Activated CD8-positive, alpha-beta T cell treated with anti-CD3 and anti-CD28 coated beads for 36 hours (primary cell): ENCODE data around the gene TMEM54. TPM values are rescaled to one million over a fixed set of nuclear protein-coding genes. Genes with fewer than 3 reads are reported as not detected.

Experiments used
- ATAC-seq: fragments of 200-7000 bp; cut with Tn5 transposase; one replicate; pipeline ENCODE4 v1.10.0; 2021; ENCODE audit warnings: mild to moderate bottlenecking, moderate library complexity
- CTCF ChIA-PET: fragments of 350-600 bp; sonication (Branson Sonifier 250); formaldehyde crosslinking; loops from one replicate; lab custom pipeline; 2021; ENCODE audit warnings: antibody characterized with exemption; lab: Charles Lee
- POLR2A ChIA-PET: fragments of 350-600 bp; sonication (Branson Sonifier 250); formaldehyde crosslinking; loops from one replicate; lab custom pipeline; 2021; ENCODE audit warnings: antibody characterized with exemption; lab: Charles Lee
- DNase-seq: peaks from one replicate; pipeline ENCODE4 v3.0.0-alpha.2; 2020
- H3K27ac Mint-ChIP-seq: one replicate; pipeline ENCODE4 v1.8.0; 2021; ENCODE audit warnings: mild to moderate bottlenecking, mixed read lengths
- H3K27me3 Mint-ChIP-seq: one replicate; pipeline ENCODE4 v1.8.0; 2021; ENCODE audit warnings: mixed read lengths
- H3K36me3 Mint-ChIP-seq: one replicate; pipeline ENCODE4 v1.8.0; 2021; ENCODE audit warnings: low read depth, mixed read lengths
- H3K4me1 Mint-ChIP-seq: one replicate; pipeline ENCODE4 v1.8.0; 2021; ENCODE audit warnings: low read depth, mixed read lengths
- H3K4me3 Mint-ChIP-seq: one replicate; pipeline ENCODE4 v1.8.0; 2021; ENCODE audit warnings: mild to moderate bottlenecking, moderate library complexity, mixed read lengths
- H3K9me3 Mint-ChIP-seq: one replicate; pipeline ENCODE4 v1.8.0; 2021; ENCODE audit warnings: mixed read lengths
- intact Hi-C: fragments of 100-400 bp; cut with micrococcal nuclease; formaldehyde crosslinking; loops from one replicate; pipeline ENCODE4 v1.10.0; 2022
- total RNA-seq, 2 experiments: library from RNA; stranded (reverse); gene quantifications; one replicate each; pipeline ENCODE4 v1.2.3, GENCODE V29; 2021
- TF ChIP-seq, protein P1 (sequence below): fragments of 200-600 bp; IDR thresholded peaks from one replicate; pipeline ENCODE4 v1.8.0; 2022; ENCODE audit warnings: antibody characterized with exemption, mild to moderate bottlenecking

Gene TMEM54
- total RNA-seq, 2 experiments from 2014 or later, result 1.3 to 1.9 TPM

- Mint-ChIP-seq H3K9me3 (no peaks in the 10 kb centered on the region), H3K4me3 (no peak overlapping the region), H3K36me3 (no peaks in the 10 kb centered on the region), H3K4me1 (no peaks in the 10 kb centered on the region), H3K27me3 (peaks cover 40% of the 10 kb centered on the region), H3K27ac (no peak overlapping the region)
- TF ChIP-seq, protein P1, sequence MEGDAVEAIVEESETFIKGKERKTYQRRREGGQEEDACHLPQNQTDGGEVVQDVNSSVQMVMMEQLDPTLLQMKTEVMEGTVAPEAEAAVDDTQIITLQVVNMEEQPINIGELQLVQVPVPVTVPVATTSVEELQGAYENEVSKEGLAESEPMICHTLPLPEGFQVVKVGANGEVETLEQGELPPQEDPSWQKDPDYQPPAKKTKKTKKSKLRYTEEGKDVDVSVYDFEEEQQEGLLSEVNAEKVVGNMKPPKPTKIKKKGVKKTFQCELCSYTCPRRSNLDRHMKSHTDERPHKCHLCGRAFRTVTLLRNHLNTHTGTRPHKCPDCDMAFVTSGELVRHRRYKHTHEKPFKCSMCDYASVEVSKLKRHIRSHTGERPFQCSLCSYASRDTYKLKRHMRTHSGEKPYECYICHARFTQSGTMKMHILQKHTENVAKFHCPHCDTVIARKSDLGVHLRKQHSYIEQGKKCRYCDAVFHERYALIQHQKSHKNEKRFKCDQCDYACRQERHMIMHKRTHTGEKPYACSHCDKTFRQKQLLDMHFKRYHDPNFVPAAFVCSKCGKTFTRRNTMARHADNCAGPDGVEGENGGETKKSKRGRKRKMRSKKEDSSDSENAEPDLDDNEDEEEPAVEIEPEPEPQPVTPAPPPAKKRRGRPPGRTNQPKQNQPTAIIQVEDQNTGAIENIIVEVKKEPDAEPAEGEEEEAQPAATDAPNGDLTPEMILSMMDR, result no peak
- POLR2A ChIA-PET, result no interaction called here
- CTCF ChIA-PET, result no interaction called here
- intact Hi-C loops, result no loop called here
- ATAC-seq, result no peak
- DNase-seq, result no peak
These were observed 17.7 kb downstream of the TMEM54 start for GRCh38 chr1:32883338-32884031.

DNA sequence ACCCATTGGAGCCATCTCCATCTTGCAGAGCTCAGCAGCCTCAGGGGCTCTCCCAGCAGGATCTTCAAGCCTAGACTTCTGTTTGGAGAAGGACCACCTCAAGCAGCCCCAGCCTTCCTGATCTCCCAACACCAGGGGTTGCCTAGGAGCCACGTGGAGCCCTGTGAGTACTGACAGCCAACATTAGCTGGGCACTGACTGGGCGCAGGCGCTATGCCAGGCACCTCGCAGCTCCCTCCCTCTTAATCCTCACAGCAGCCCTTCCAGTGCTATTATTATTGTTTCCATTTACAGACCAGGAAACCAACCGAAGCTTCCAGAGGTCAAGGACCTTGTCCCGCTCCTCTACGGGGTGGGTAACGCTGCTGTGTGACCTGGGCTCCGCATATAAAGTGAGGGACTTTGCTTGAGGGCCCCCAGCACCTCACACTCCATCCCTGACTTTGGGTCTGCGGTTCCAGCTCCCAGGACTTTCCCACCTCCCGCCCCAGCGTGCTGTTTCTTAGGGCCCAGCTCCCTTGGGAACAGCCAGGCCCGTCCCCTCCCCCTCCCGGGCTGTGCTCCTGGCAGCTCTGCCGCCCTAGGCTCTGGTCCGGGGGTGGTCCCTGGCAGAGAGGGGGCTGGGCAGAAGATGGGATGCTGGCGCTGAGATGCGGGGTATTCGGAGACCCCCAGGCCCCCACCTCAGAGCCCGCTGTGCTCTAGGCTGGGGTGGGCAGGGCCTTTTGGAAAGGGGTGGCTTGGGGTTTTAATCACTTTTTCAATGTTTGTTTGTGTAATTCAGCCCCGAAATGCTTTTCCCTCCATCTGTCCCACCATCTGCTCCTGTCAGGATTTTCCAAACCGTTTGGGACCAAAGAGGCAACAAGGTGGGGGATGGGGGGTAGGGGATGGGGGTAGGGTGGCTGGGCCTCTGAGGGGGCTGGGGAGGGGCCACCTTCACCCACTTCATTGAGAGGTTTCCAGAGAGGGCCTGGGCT, 19.0 kb downstream of the TMEM54 start:
- ATAC-seq, result no peak
- ChIA-PET POLR2A (interaction anchor here (0.6 to 1.1 kb wide), 2 partner anchors 11 to 103 kb away, joined by 3 to 4 read pairs; no protein-coding TSS in a partner anchor), CTCF (interaction anchor here (0.7 to 1.8 kb wide), 4 partner anchors 9 to 13 kb away, joined by 3 to 6 read pairs (median 4); no protein-coding TSS in a partner anchor)
- Mint-ChIP-seq H3K27me3 (peaks cover 37% of the 10 kb centered on the region), H3K4me1 (no peaks in the 10 kb centered on the region), H3K4me3 (no peak overlapping the region), H3K27ac (no peak overlapping the region), H3K9me3 (no peaks in the 10 kb centered on the region), H3K36me3 (no peaks in the 10 kb centered on the region)
- intact Hi-C loops, result no loop called here
- no peak for DNase-seq
- TF ChIP-seq, protein P1, result no peak

GRCh38 chr1:32881291-32881690, 19.9 kb downstream of the TMEM54 start:
- Mint-ChIP-seq H3K9me3 (no peaks in the 10 kb centered on the region), H3K27me3 (peaks cover 32% of the 10 kb centered on the region), H3K4me1 (no peaks in the 10 kb centered on the region), H3K4me3 (no peak overlapping the region), H3K27ac (no peak overlapping the region), H3K36me3 (no peaks in the 10 kb centered on the region)
- TF ChIP-seq, protein P1, result no peak
- no peak for ATAC-seq
- intact Hi-C loops, result no loop called here
- ChIA-PET POLR2A (interaction anchor here (1.1 kb wide), 1 partner anchor 12 kb away, joined by 3 read pairs; no protein-coding TSS in a partner anchor), CTCF (interaction anchor here (1.0 to 1.8 kb wide), 5 partner anchors 8 to 169 kb away, joined by 4 to 6 read pairs (median 5); no protein-coding TSS in a partner anchor)
- DNase-seq, result no peak

- H3K4me3 Mint-ChIP-seq, result no peak overlapping the region
- H3K27ac Mint-ChIP-seq, result no peak overlapping the region
- TF ChIP-seq, protein P1, result no peak
- intact Hi-C loops, result no loop called here
- DNase-seq, result no peak
- peaks cover 28% of the 10 kb centered on the region for H3K27me3 Mint-ChIP-seq
- no peaks in the 10 kb centered on the region for H3K4me1 Mint-ChIP-seq
- no peak for ATAC-seq
- H3K36me3 Mint-ChIP-seq, result no peaks in the 10 kb centered on the region
- POLR2A ChIA-PET, result interaction anchor here (0.9 to 1.0 kb wide), 2 partner anchors 55 to 248 kb away, joined by 3 read pairs; no protein-coding TSS in a partner anchor
- CTCF ChIA-PET, result interaction anchor here (0.5 to 1.5 kb wide), 2 partner anchors 14 to 44 kb away, joined by 3 to 9 read pairs; no protein-coding TSS in a partner anchor
- no peaks in the 10 kb centered on the region for H3K9me3 Mint-ChIP-seq
These were observed 22.6 kb downstream of the TMEM54 start for GRCh38 chr1:32878637-32879041.
